ENCODE measurements around the gene OR7G3. TPM values are rescaled to one million over a fixed set of nuclear protein-coding genes. Genes with fewer than 3 reads are reported as not detected.

Gene OR7G3
- total RNA-seq, 1 experiment from 2014 or later, result not detected

DNA sequence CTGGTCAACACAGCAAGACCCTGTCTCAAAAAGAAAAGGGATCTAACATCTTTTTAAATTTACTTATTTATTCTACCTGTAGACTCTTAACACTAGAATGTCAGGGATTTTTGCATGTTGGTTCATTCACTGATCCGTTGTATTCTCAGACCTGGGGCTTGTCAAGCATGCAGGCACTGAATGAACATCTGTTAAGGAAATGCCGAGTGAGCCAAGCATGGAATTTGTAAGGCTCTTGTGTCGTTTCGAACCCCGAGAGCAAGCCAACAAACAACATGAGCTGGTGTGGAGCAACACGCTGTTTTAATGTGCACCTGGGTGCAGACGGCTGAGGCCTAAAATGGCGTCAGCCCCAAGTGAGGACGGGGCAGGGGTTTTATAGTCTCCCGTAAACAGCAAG lies 49.8 kb downstream of the OR7G3 start:
- TF ChIP-seq, protein P1, sequence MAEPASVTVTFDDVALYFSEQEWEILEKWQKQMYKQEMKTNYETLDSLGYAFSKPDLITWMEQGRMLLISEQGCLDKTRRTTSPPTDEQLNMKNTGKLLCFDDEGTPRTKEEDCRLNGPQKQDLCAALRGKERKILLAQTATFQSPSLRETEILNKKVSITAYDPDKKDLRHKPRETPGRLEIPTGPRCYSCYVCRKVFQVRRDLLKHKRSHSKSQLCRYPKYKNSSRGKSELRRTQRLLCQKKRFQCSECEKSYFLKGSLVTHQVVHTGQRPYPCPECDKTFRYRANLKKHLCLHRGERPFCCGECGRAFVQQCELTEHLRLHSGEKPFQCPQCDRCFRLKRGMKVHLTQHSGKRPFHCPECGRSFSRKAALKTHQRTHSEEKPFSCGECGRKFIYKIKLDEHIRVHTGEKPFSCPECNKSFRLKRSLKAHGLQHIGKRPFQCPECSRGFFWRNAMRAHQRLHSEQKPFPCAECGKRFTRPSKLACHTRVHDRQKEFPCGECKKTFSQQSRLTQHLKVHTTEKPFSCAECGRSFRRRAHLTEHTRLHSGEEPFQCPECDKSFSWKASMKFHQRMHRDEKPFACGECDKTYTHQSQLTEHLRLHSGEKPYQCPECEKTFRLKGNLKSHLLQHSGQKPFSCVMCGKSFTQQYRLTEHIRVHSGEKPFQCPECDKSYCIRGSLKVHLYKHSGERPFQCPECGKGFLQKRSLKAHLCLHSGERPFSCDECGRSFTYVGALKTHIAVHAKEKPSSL (CRISPR knock-in tag; conservative IDR thresholded peaks at IDR 0.05), result no peak
- TF ChIP-seq KAT7 (CRISPR knock-in tag; IDR thresholded peaks at IDR 0.05; ENCODE audit: borderline replicate concordance) (no peak), ZNF671 (CRISPR knock-in tag; IDR thresholded peaks at IDR 0.05) (no peak), SP1 (CRISPR knock-in tag; conservative IDR thresholded peaks at IDR 0.05) (no peak), TCF7 (CRISPR knock-in tag; IDR thresholded peaks at IDR 0.05; ENCODE audit: low read depth) (no peak)
- TF ChIP-seq, protein P2, sequence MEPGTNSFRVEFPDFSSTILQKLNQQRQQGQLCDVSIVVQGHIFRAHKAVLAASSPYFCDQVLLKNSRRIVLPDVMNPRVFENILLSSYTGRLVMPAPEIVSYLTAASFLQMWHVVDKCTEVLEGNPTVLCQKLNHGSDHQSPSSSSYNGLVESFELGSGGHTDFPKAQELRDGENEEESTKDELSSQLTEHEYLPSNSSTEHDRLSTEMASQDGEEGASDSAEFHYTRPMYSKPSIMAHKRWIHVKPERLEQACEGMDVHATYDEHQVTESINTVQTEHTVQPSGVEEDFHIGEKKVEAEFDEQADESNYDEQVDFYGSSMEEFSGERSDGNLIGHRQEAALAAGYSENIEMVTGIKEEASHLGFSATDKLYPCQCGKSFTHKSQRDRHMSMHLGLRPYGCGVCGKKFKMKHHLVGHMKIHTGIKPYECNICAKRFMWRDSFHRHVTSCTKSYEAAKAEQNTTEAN (CRISPR knock-in tag; IDR thresholded peaks at IDR 0.05), result no peak
- TF ChIP-seq, protein P3, sequence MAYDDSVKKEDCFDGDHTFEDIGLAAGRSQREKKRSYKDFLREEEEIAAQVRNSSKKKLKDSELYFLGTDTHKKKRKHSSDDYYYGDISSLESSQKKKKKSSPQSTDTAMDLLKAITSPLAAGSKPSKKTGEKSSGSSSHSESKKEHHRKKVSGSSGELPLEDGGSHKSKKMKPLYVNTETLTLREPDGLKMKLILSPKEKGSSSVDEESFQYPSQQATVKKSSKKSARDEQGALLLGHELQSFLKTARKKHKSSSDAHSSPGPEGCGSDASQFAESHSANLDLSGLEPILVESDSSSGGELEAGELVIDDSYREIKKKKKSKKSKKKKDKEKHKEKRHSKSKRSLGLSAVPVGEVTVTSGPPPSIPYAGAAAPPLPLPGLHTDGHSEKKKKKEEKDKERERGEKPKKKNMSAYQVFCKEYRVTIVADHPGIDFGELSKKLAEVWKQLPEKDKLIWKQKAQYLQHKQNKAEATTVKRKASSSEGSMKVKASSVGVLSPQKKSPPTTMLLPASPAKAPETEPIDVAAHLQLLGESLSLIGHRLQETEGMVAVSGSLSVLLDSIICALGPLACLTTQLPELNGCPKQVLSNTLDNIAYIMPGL (CRISPR knock-in tag; IDR thresholded peaks at IDR 0.05), result no peak
- Mint-ChIP-seq H3K27ac (no peak overlapping the region), H3K4me3 (no peak overlapping the region), H3K4me1 (peaks cover 25% of the 10 kb centered on the region), H3K9me3 (no peaks in the 10 kb centered on the region), H3K27me3 (ENCODE audit: low read depth) (no peaks in the 10 kb centered on the region), H3K36me3 (peaks cover 2% of the 10 kb centered on the region; the same call in 1 of the 2 replicates)
- POLR2A ChIA-PET, result no interaction called here
- DNase-seq (ENCODE audit: low spot score) (no peak), ATAC-seq (no peak)
- CTCF ChIA-PET, result no interaction called here

Other genes with a start within 250 kb of the OR7G3 start
- 0.04 to 0.09 TPM (median 0.07 TPM) in 3 replicates for gene MUC16, start 116.5 kb downstream of the OR7G3 start, total RNA-seq (2021)
- not detected in 3 replicates for gene OR1M1, start 39.9 kb downstream of the OR7G3 start, total RNA-seq (2021)
- not detected in 3 replicates for gene OR7G2, start 19.5 kb downstream of the OR7G3 start, total RNA-seq (2021)
- gene OR7G1, start 11.2 kb downstream of the OR7G3 start, total RNA-seq (2021), result not detected in 3 replicates
- gene ZNF317, start 13.4 kb upstream of the OR7G3 start, total RNA-seq (2021), result 36.8 to 38.7 TPM (median 38.4 TPM) in 3 replicates
- gene OR7D2, start 52.0 kb upstream of the OR7G3 start, total RNA-seq (2021), result not detected in 3 replicates
- not detected in 3 replicates for gene OR7D4, start 92.6 kb upstream of the OR7G3 start, total RNA-seq (2021)
- gene OR7E24, start 124.0 kb upstream of the OR7G3 start, total RNA-seq (2021), result not detected in 3 replicates
- gene ZNF699, start 182.9 kb upstream of the OR7G3 start, total RNA-seq (2021), result 3.2 to 5.9 TPM (median 3.7 TPM) in 3 replicates
- gene ZNF559, start 197.2 kb upstream of the OR7G3 start, total RNA-seq (2021), result 12.5 to 15.1 TPM (median 12.9 TPM) in 3 replicates
- 4.0 to 5.5 TPM (median 5.5 TPM) in 3 replicates for gene ZNF177, start 236.1 kb upstream of the OR7G3 start, total RNA-seq (2021)

All from WTC11 (cell line).